Spleen (tissue), 11 donors: ENCODE measurements around the gene YKT6. TPM values are rescaled to one million over a fixed set of nuclear protein-coding genes. Genes with fewer than 3 reads are reported as not detected.

ENCODE experiments used
- DNase-seq: peaks from one replicate; pipeline ENCODE4 v3.0.0-alpha.2; 2020
- H3K27ac ChIP-seq, 8 donors: fragments of 200-600 bp; sonication (generic) in 7 of 8; 1 replicate in 4 of 8; 2 replicates in 4 of 8; pipeline versions ENCODE4 v1.5.0 to v1.8.0; 2016 to 2021; ENCODE audit warnings: inconsistent platforms in 4 of 8, mild to moderate bottlenecking in 4 of 8, moderate library complexity in 1 of 8
- H3K27me3 ChIP-seq, 7 donors: fragments of 200-600 bp; sonication (generic) in 6 of 7; replicated peaks in 1 of 7; 1 replicate in 4 of 7; 2 replicates in 3 of 7; pipeline versions ENCODE4 v1.5.0 to v1.8.0; 2016 to 2021; ENCODE audit warnings: inconsistent platforms in 3 of 7, mild to moderate bottlenecking in 1 of 7
- H3K36me3 ChIP-seq, 6 donors: fragments of 200-600 bp; sonication (generic) in 5 of 6; 1 replicate in 4 of 6; 2 replicates in 2 of 6; pipeline versions ENCODE4 v1.5.0 to v1.8.0; 2016 to 2021; ENCODE audit warnings: inconsistent platforms in 2 of 6
- H3K4me1 ChIP-seq, 6 donors: fragments of 200-600 bp; sonication (generic) in 5 of 6; 1 replicate in 3 of 6; 2 replicates in 3 of 6; pipeline versions ENCODE4 v1.5.0 to v1.8.0; 2016 to 2021; ENCODE audit warnings: inconsistent platforms in 3 of 6
- H3K4me3 ChIP-seq, 8 donors: fragments of 200-600 bp; sonication (generic) in 7 of 8; 1 replicate in 4 of 8; 2 replicates in 4 of 8; pipeline versions ENCODE4 v1.5.0 to v1.8.0; 2016 to 2021; ENCODE audit warnings: inconsistent platforms in 4 of 8, mild to moderate bottlenecking in 4 of 8, moderate library complexity in 2 of 8
- H3K9me3 ChIP-seq, 8 donors: fragments of 200-600 bp; sonication (generic) in 7 of 8; 1 replicate in 4 of 8; 2 replicates in 4 of 8; pipeline versions ENCODE4 v1.5.0 to v1.8.0; 2016 to 2021; ENCODE audit warnings: inconsistent platforms in 4 of 8
- POLR2A ChIP-seq, 3 donors: fragments of 450-650 bp; IDR thresholded peaks; one replicate each; pipeline ENCODE4 v1.5.1; 2017; ENCODE audit warnings: antibody characterized with exemption in 3 of 3, mild to moderate bottlenecking in 1 of 3
- POLR2AphosphoS5 ChIP-seq, 3 donors: sonication (generic); formaldehyde crosslinking; IDR thresholded peaks; one replicate each; pipeline ENCODE4 v1.5.1; 2017; ENCODE audit warnings: antibody characterized with exemption in 3 of 3
- WGBS, 5 donors: extraction: QIAGEN DNeasy Blood & Tissue Kit in 3 of 5; methylation state at CpG; one replicate each; pipeline versions ENCODE4 v1.1.5 to v1.1.7; 2013 to 2018; 5-methylcytosine and 5-hydroxymethylcytosine counted together
- intact Hi-C: fragments of 100-400 bp; cut with DNase I; formaldehyde crosslinking; loops from one replicate; pipeline ENCODE4 v1.15.0; 2023; ENCODE audit warnings: low total_unique reads
- polyA plus RNA-seq, 3 donors: library from polyadenylated mRNA; stranded (reverse); fragments of 200-250 nt; gene quantifications; one replicate each; pipeline ENCODE4 v1.2.1, GENCODE V29; 2013
- total RNA-seq, 7 donors: library from RNA; depleted of rRNA in 3 of 7; stranded (reverse); fragments of >200 nt in 3 of 7; fragmentation: NEBNext Ultra II Directional in 4 of 7; extraction: Animal tissue kit (Norgen Biotek cat#: 25700) in 4 of 7; gene quantifications; one replicate each; pipeline versions ENCODE4 v1.1.0 to v1.2.1, GENCODE V29; 2016 to 2021
- TF ChIP-seq, protein P1 (sequence below), 11 experiments: fragments of 200-600 bp in 7 of 11; fragments of 450-650 bp in 4 of 11; sonication (generic) in 4 of 11; IDR thresholded peaks in 8 of 11; conservative IDR thresholded peaks in 3 of 11; 1 replicate in 7 of 11; 2 replicates in 4 of 11; pipeline versions ENCODE4 v1.4.0 to v1.8.0; 2016 to 2021; ENCODE audit warnings: antibody characterized with exemption in 11 of 11, inconsistent platforms in 4 of 11, mild to moderate bottlenecking in 1 of 11
- donor health status: healthy with polysubstance abuse.
- donor health status: DM: no; HTN: no; CAD: no; lungs with moderate emphysema.
- donor health status: DM: no; HTN: no; CAD: no.
- donor health status: Bipolar disorder and iron deficiency.
- donor health status: healthy.
- donor health status: DM: no; HTN: no; CAD: no.
- donor health status: DM: yes; HTN: yes; CAD: no.

YKT6 gene
- total and polyA plus RNA-seq, 10 donors, result 26.9 to 66.4 (median 55.4) TPM

DNA sequence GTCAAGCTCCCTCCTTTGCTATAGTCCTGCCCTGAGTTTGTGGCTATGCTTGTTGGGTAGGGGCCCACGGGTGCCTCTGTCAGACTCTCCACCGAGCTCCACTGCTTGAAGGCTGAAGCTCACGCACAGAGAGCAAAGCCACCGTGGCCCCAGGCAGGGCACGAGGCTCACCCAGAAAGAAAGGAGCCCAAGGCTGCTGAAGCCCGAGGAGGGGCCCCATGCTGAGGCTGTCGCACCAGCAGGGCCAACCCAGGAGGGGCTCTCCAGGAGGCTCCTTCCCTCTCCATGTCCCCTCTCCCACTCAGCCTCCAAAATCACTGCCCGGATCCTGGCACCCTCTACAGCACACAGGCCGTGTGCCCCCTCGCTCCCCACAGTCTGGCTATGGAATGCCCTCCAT lies 50.5 kb downstream of the YKT6 start:
- DNase-seq, result no peak
- no peak overlapping the region for H3K4me3 ChIP-seq
- intact Hi-C loops, result no loop called here
- TF ChIP-seq, protein P1, sequence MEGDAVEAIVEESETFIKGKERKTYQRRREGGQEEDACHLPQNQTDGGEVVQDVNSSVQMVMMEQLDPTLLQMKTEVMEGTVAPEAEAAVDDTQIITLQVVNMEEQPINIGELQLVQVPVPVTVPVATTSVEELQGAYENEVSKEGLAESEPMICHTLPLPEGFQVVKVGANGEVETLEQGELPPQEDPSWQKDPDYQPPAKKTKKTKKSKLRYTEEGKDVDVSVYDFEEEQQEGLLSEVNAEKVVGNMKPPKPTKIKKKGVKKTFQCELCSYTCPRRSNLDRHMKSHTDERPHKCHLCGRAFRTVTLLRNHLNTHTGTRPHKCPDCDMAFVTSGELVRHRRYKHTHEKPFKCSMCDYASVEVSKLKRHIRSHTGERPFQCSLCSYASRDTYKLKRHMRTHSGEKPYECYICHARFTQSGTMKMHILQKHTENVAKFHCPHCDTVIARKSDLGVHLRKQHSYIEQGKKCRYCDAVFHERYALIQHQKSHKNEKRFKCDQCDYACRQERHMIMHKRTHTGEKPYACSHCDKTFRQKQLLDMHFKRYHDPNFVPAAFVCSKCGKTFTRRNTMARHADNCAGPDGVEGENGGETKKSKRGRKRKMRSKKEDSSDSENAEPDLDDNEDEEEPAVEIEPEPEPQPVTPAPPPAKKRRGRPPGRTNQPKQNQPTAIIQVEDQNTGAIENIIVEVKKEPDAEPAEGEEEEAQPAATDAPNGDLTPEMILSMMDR (IDR thresholded peaks at IDR 0.05 in 8 of 11, conservative IDR thresholded peaks at IDR 0.05 in 3 of 11), result no peak
- TF ChIP-seq POLR2AphosphoS5 (IDR thresholded peaks at IDR 0.05) (no peak), POLR2A (IDR thresholded peaks at IDR 0.05) (no peak)
- no peaks in the 10 kb centered on the region for H3K9me3 ChIP-seq
- H3K27ac ChIP-seq, result no peak overlapping the region
- no peaks in the 10 kb centered on the region for H3K4me1 ChIP-seq
- no peaks in the 10 kb centered on the region for H3K27me3 ChIP-seq
- WGBS, 5 donors, result 85 to 94% (median 93%) methylated on average over 6 to 10 of the region's 10 CpGs
- no peaks in the 10 kb centered on the region for H3K36me3 ChIP-seq

DNA sequence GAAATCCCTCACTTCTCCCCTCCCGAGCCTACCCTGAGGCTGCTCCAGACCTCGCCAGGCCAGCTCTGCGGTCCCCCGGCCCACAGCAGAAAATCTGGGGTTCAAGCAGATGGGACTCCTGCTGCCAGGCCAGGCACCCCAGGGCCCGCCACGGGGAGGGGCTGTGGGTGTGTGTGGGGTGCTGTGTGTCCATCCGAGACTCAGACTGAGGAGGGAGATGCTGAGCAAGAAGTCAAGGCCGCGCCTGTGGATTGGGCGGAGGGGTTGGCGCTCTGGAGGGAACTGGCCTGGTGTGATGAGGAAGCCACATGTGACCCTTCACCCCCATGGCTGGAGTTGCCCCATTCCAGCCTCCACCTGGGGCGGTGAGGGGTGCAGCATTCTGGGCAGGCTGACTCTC lies 51.1 kb downstream of the YKT6 start:
- Histone ChIP-seq H3K4me3 (no peak overlapping the region), H3K27me3 (no peaks in the 10 kb centered on the region), H3K4me1 (peaks cover 0 to 4% (median under 1%) of the 10 kb centered on the region in 6 donors), H3K9me3 (no peaks in the 10 kb centered on the region), H3K27ac (no peak overlapping the region), H3K36me3 (no peaks in the 10 kb centered on the region)
- DNase-seq, result no peak
- WGBS, 5 donors, result 88 to 93% (median 90%) methylated on average over 10 to 12 of the region's 12 CpGs
- TF ChIP-seq POLR2AphosphoS5 (IDR thresholded peaks at IDR 0.05) (no peak), POLR2A (IDR thresholded peaks at IDR 0.05) (no peak)
- TF ChIP-seq, protein P1 (IDR thresholded peaks at IDR 0.05 in 8 of 11, conservative IDR thresholded peaks at IDR 0.05 in 3 of 11), result no peak
- intact Hi-C loops, result no loop called here

DNA sequence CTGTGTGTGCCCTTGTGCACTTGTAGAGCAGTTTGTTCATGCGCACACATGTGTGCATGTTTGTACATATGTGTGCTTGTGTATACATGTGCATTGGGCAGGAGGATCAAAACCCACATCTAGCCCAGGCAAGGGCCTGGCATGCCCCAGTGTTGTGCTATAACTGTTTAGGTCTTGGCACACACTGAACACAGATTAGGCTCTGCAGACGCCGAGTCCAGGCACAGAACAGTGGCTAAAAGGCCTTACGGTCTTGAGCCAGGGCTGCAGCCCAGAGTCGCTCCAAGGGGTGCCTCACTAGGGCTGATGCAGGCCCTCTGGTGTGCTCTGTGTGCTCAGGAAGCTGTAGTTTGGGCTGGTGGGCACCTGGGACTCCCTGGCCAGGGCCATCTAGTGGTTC lies 55.7 kb downstream of the YKT6 start:
- TF ChIP-seq POLR2A (IDR thresholded peaks at IDR 0.05) (no peak), POLR2AphosphoS5 (IDR thresholded peaks at IDR 0.05) (no peak)
- TF ChIP-seq, protein P1 (IDR thresholded peaks at IDR 0.05 in 8 of 11, conservative IDR thresholded peaks at IDR 0.05 in 3 of 11), result no peak
- no peak for DNase-seq

DNA sequence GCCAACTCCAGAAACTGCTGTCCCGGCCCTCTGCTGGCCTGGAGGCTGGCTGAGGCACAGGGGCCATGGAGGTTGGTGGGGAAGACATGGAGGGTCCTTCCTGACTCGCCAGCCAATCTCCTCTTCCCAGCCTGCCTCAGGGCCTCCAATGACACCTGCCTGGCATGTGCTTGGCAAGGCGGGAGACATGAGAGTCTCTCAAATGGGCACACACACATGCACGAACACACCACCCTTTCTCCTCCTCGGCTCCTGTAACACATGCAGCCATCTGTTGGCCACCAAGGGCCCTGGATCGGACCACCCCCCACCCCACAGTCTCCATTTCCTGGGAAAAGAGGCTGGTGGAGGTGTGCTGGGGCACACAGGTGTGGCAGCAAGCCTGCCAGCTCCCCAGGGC lies 56.4 kb downstream of the YKT6 start:
- Histone ChIP-seq H3K36me3 (no peaks in the 10 kb centered on the region), H3K27ac (peak overlapping the region; percentile 53 to 87 (median 78)), H3K4me3 (no peak overlapping the region), H3K9me3 (no peaks in the 10 kb centered on the region), H3K27me3 (no peaks in the 10 kb centered on the region), H3K4me1 (peaks cover 23 to 49% (median 29%) of the 10 kb centered on the region in 6 donors)
- 89 to 98% (median 94%) methylated on average over 3 to 6 of the region's 6 CpGs for WGBS, 5 donors
- TF ChIP-seq POLR2AphosphoS5 (IDR thresholded peaks at IDR 0.05) (no peak), POLR2A (IDR thresholded peaks at IDR 0.05) (no peak)
- TF ChIP-seq, protein P1 (IDR thresholded peaks at IDR 0.05 in 8 of 11, conservative IDR thresholded peaks at IDR 0.05 in 3 of 11), result no peak
- intact Hi-C loops, result no loop called here
- DNase-seq, result no peak

More for the DNA sequence above, 55.7 kb downstream of the YKT6 start:
- peak overlapping the region in 2 of 8 donors; percentile 86 to 87 for H3K27ac ChIP-seq
- no peaks in the 10 kb centered on the region for H3K9me3 ChIP-seq
- no peak overlapping the region for H3K4me3 ChIP-seq
- H3K36me3 ChIP-seq, result no peaks in the 10 kb centered on the region
- intact Hi-C loops, result no loop called here
- no peaks in the 10 kb centered on the region for H3K27me3 ChIP-seq
- WGBS, 5 donors, result 86 to 100% (median 97%) methylated on average over 2 to 5 of the region's 5 CpGs
- H3K4me1 ChIP-seq, result peaks cover 23 to 49% (median 29%) of the 10 kb centered on the region in 6 donors
